ENCODE data around the gene IQCF6. TPM values are rescaled to one million over a fixed set of nuclear protein-coding genes. Genes with fewer than 3 reads are reported as not detected.

Gene IQCF6
- total RNA-seq, 1 experiment from 2014 or later, result not detected

- H3K4me1 Mint-ChIP-seq (ENCODE audit: low read depth, unreplicated experiment), result no peaks in the 10 kb centered on the region
- BruUV-seq (replicated peaks), result no TSS peak
- no peaks in the 10 kb centered on the region for H3K36me3 ChIP-seq (ENCODE audit: control insufficient read depth, insufficient read depth, low read length)
- no peak overlapping the region for H3K4me3 Mint-ChIP-seq (ENCODE audit: unreplicated experiment)
- no peaks in the 10 kb centered on the region for H3K27me3 ChIP-seq (replicated peaks; ENCODE audit: control insufficient read depth, insufficient read depth, low read length)
- H3K4me3 ChIP-seq (ENCODE audit: low read depth, low read length), result no peak overlapping the region
- H3K27ac Mint-ChIP-seq (ENCODE audit: unreplicated experiment), result no peak overlapping the region
- TF ChIP-seq CTCF (IDR thresholded peaks at IDR 0.05; ENCODE audit: insufficient read depth in 1 of 2, low read depth in 1 of 2, low read length in 1 of 2, severe bottlenecking in 1 of 2, unreplicated experiment in 1 of 2), result no peak
- DNase-seq, result no peak
- H3K27me3 Mint-ChIP-seq (ENCODE audit: insufficient read depth, unreplicated experiment), result peaks cover 22% of the 10 kb centered on the region
- no peaks in the 10 kb centered on the region for H3K4me1 ChIP-seq
- intact Hi-C loops (cut with micrococcal nuclease; ENCODE audit: unreplicated experiment), result no loop called here
- no peaks in the 10 kb centered on the region for H3K9me3 ChIP-seq
- POLR2A ChIA-PET, result interaction anchor here (0.6 kb wide), 1 partner anchor 8 kb away, joined by 3 read pairs; no protein-coding TSS in a partner anchor
- no peaks in the 10 kb centered on the region for H3K9me3 Mint-ChIP-seq (ENCODE audit: unreplicated experiment)
- CTCF ChIA-PET, result no interaction called here
- no peaks in the 10 kb centered on the region for H3K36me3 Mint-ChIP-seq (ENCODE audit: insufficient read depth, unreplicated experiment)
Measured at GRCh38 chr3:51733859-51734571, 45.0 kb downstream of the IQCF6 start.

- no peaks in the 10 kb centered on the region for H3K9me3 ChIP-seq
- H3K9me3 Mint-ChIP-seq (ENCODE audit: unreplicated experiment), result no peaks in the 10 kb centered on the region
- POLR2A ChIA-PET, result no interaction called here
- H3K4me3 ChIP-seq (ENCODE audit: low read depth, low read length), result no peak overlapping the region
- no peaks in the 10 kb centered on the region for H3K4me1 ChIP-seq
- H3K27me3 Mint-ChIP-seq (ENCODE audit: insufficient read depth, unreplicated experiment), result peaks cover 20% of the 10 kb centered on the region
- no peaks in the 10 kb centered on the region for H3K36me3 ChIP-seq (ENCODE audit: control insufficient read depth, insufficient read depth, low read length)
- H3K36me3 Mint-ChIP-seq (ENCODE audit: insufficient read depth, unreplicated experiment), result no peaks in the 10 kb centered on the region
- CTCF ChIA-PET, result no interaction called here
- DNase-seq, result no peak
- intact Hi-C loops (cut with micrococcal nuclease; ENCODE audit: unreplicated experiment), result no loop called here
- H3K27me3 ChIP-seq (replicated peaks; ENCODE audit: control insufficient read depth, insufficient read depth, low read length), result no peaks in the 10 kb centered on the region
- TF ChIP-seq CTCF (IDR thresholded peaks at IDR 0.05; ENCODE audit: insufficient read depth in 1 of 2, low read depth in 1 of 2, low read length in 1 of 2, severe bottlenecking in 1 of 2, unreplicated experiment in 1 of 2), result no peak
- no TSS peak for BruUV-seq (replicated peaks)
- no peak overlapping the region for H3K4me3 Mint-ChIP-seq (ENCODE audit: unreplicated experiment)
- H3K27ac Mint-ChIP-seq (ENCODE audit: unreplicated experiment), result no peak overlapping the region
- no peaks in the 10 kb centered on the region for H3K4me1 Mint-ChIP-seq (ENCODE audit: low read depth, unreplicated experiment)
Measured at GRCh38 chr3:51729042-51729633, 49.9 kb downstream of the IQCF6 start.

Other genes with a start within 250 kb of the IQCF6 start
- gene RAD54L2, start 240.5 kb downstream of the IQCF6 start, total RNA-seq (2022), result 34.0 and 36.5 TPM in 2 replicates
- 32.4 and 37.9 TPM in 2 replicates for gene TEX264, start 108.0 kb downstream of the IQCF6 start, total RNA-seq (2022)
- 0.14 TPM in 2 replicates for gene GRM2, start 72.2 kb downstream of the IQCF6 start, total RNA-seq (2022)
- not detected in 2 replicates for gene IQCF2, start 82.4 kb upstream of the IQCF6 start, total RNA-seq (2022)
- gene IQCF5, start 96.4 kb upstream of the IQCF6 start, total RNA-seq (2022), result not detected in 2 replicates
- not detected in 2 replicates for gene IQCF1, start 124.1 kb upstream of the IQCF6 start, total RNA-seq (2022)
- 39.1 and 43.0 TPM in 2 replicates for gene RRP9, start 162.7 kb upstream of the IQCF6 start, total RNA-seq (2022)
- 3.3 and 5.6 TPM in 2 replicates for gene PARP3, start 163.1 kb upstream of the IQCF6 start, total RNA-seq (2022)
- gene GPR62, start 176.1 kb upstream of the IQCF6 start, total RNA-seq (2022), result not detected in 2 replicates
- gene PCBP4, start 188.2 kb upstream of the IQCF6 start, total RNA-seq (2022), result 42.3 and 46.5 TPM in 2 replicates
- gene ABHD14B, start 194.8 kb upstream of the IQCF6 start, total RNA-seq (2022), result 26.8 and 29.0 TPM in 2 replicates
- gene ABHD14A, start 195.8 kb upstream of the IQCF6 start, total RNA-seq (2022), result 14.0 and 16.3 TPM in 2 replicates
- gene ACY1, start 204.3 kb upstream of the IQCF6 start, total RNA-seq (2022), result 62.4 and 67.9 TPM in 2 replicates
- gene RPL29, start 216.7 kb upstream of the IQCF6 start, total RNA-seq (2022), result 976 and 995 TPM in 2 replicates

Measured in Caco-2 (cell line).